Measurements from ENCODE around the gene RALGAPA2.

- TF ChIP-seq ZBTB39 (CRISPR knock-in tag; IDR thresholded peaks at IDR 0.05) (no peak), POLR2A (IDR thresholded peaks at IDR 0.05; ENCODE audit: insufficient read depth in 1 of 2, low read depth in 2 of 2, low read length in 2 of 2) (no peak), MLX (CRISPR knock-in tag; IDR thresholded peaks at IDR 0.05) (no peak), KDM4B (CRISPR knock-in tag; IDR thresholded peaks at IDR 0.05) (no peak), ZNF562 (CRISPR knock-in tag; IDR thresholded peaks at IDR 0.05; ENCODE audit: borderline replicate concordance) (no peak)
These were observed 275.1 kb downstream of the RALGAPA2 start for GRCh38 chr20:20437314-20437713.

Data from HepG2 (cell line).